Peyer's patch (tissue), 4 donors: ENCODE measurements around the gene PTN. TPM values are rescaled to one million over a fixed set of nuclear protein-coding genes. Genes with fewer than 3 reads are reported as not detected.

Source experiments
- DNase-seq, 3 donors: peaks; one replicate each; pipeline ENCODE4 v3.0.0-alpha.2; 2017 to 2019
- H3K27ac ChIP-seq, 4 donors: fragments of 200-600 bp; sonication (generic); one replicate each; pipeline ENCODE4 v1.5.1; 2016 to 2019
- H3K27me3 ChIP-seq, 2 donors: fragments of 200-600 bp; sonication (generic); one replicate each; pipeline ENCODE4 v1.5.1; 2019
- H3K36me3 ChIP-seq, 3 donors: fragments of 200-600 bp; sonication (generic); one replicate each; pipeline ENCODE4 v1.5.1; 2016 to 2019
- H3K4me1 ChIP-seq, 4 donors: fragments of 200-600 bp; sonication (generic); one replicate each; pipeline ENCODE4 v1.5.1; 2016 to 2019
- H3K4me3 ChIP-seq, 4 donors: fragments of 200-600 bp; sonication (generic); 1 replicate in 3 of 4; 2 replicates in 1 of 4; pipeline ENCODE4 v1.5.1; 2016 to 2019; ENCODE audit warnings: mild to moderate bottlenecking in 1 of 4
- H3K9me3 ChIP-seq, 4 donors: fragments of 200-600 bp; sonication (generic); one replicate each; pipeline ENCODE4 v1.5.1; 2016 to 2019; ENCODE audit warnings: mild to moderate bottlenecking in 1 of 4
- CTCF ChIP-seq, 6 experiments: fragments of 450-650 bp in 4 of 6; fragments of 200-600 bp in 2 of 6; sonication (generic) in 1 of 6; IDR thresholded peaks; one replicate each; pipeline ENCODE4 v1.5.1; 2017 to 2019; ENCODE audit warnings: antibody characterized with exemption in 6 of 6, mild to moderate bottlenecking in 3 of 6, moderate library complexity in 1 of 6
- POLR2A ChIP-seq, 2 donors: fragments of 450-650 bp; IDR thresholded peaks; one replicate each; pipeline ENCODE4 v1.5.1; 2017; ENCODE audit warnings: antibody characterized with exemption in 2 of 2, mild to moderate bottlenecking in 2 of 2, moderate library complexity in 2 of 2
- total RNA-seq, 4 donors: library from RNA; depleted of rRNA; stranded (reverse); fragments of >200 nt; gene quantifications; one replicate each; pipeline ENCODE4 v1.1.0, GENCODE V29; 2016

Gene PTN
- total RNA-seq, 4 donors from 2014 or later: 2.8 to 6.7 (median 4.0) TPM

GRCh38 chr7:137354396-137354795 is 10.9 kb upstream of the PTN start:
- H3K36me3 ChIP-seq: no peaks in the 10 kb centered on the region
- no peak overlapping the region for H3K27ac ChIP-seq
- H3K27me3 ChIP-seq: no peaks in the 10 kb centered on the region
- no peaks in the 10 kb centered on the region for H3K9me3 ChIP-seq
- DNase-seq: no peak
- TF ChIP-seq POLR2A (IDR thresholded peaks at IDR 0.05) (no peak), CTCF (IDR thresholded peaks at IDR 0.05) (no peak)
- H3K4me1 ChIP-seq: no peaks in the 10 kb centered on the region
- H3K4me3 ChIP-seq: no peak overlapping the region

GRCh38 chr7:137351941-137352340 is 8.4 kb upstream of the PTN start:
- H3K36me3 ChIP-seq: no peaks in the 10 kb centered on the region
- no peaks in the 10 kb centered on the region for H3K27me3 ChIP-seq
- no peaks in the 10 kb centered on the region for H3K9me3 ChIP-seq
- H3K27ac ChIP-seq: no peak overlapping the region
- no peak for TF ChIP-seq POLR2A (IDR thresholded peaks at IDR 0.05)
- no peak for TF ChIP-seq CTCF (IDR thresholded peaks at IDR 0.05)
- no peak overlapping the region for H3K4me3 ChIP-seq
- no peaks in the 10 kb centered on the region for H3K4me1 ChIP-seq
- DNase-seq: no peak

- H3K4me3 ChIP-seq: no peak overlapping the region
- H3K27me3 ChIP-seq: no peaks in the 10 kb centered on the region
- TF ChIP-seq CTCF (IDR thresholded peaks at IDR 0.05): no peak
- TF ChIP-seq POLR2A (IDR thresholded peaks at IDR 0.05): no peak
- no peaks in the 10 kb centered on the region for H3K36me3 ChIP-seq
- H3K9me3 ChIP-seq: no peaks in the 10 kb centered on the region
- H3K4me1 ChIP-seq: no peaks in the 10 kb centered on the region
- DNase-seq: no peak
- H3K27ac ChIP-seq: no peak overlapping the region
These were observed 2.4 kb upstream of the PTN start for GRCh38 chr7:137345799-137346449.

- H3K4me1 ChIP-seq: no peaks in the 10 kb centered on the region
- peak overlapping the region in 1 of 4 donors; percentile 37 for H3K4me3 ChIP-seq
- DNase-seq: no peak
- TF ChIP-seq CTCF (IDR thresholded peaks at IDR 0.05) (no peak), POLR2A (IDR thresholded peaks at IDR 0.05) (no peak)
- no peaks in the 10 kb centered on the region for H3K36me3 ChIP-seq
- no peak overlapping the region for H3K27ac ChIP-seq
- H3K27me3 ChIP-seq: no peaks in the 10 kb centered on the region
- H3K9me3 ChIP-seq: peaks cover 0 to under 1% (median 0%) of the 10 kb centered on the region in 4 donors
These were observed 688 bp downstream of the PTN start for GRCh38 chr7:137342828-137343261.

DNA sequence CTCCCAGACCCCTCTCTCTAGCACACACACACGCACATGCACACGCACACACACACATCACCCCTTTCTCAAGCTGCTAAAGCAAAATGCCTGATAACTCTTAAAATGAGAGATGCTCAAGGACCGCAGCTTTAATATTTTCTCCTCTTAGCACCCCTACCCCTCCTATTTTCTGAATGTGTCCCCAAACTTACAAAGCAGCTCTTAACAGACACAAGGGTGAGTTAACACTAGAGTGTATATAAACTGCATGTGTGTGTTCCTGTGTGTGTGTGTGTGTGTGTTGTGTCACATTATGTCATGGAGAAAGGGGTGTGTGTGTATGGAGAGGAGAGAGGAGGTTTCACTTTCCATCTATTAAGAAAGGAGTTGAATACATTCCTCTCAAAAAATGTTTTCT is 1.3 kb downstream of the PTN start:
- Histone ChIP-seq H3K4me3 (no peak overlapping the region), H3K27ac (no peak overlapping the region), H3K9me3 (peaks cover 0 to 2% (median 0%) of the 10 kb centered on the region in 4 donors), H3K36me3 (no peaks in the 10 kb centered on the region), H3K4me1 (no peaks in the 10 kb centered on the region), H3K27me3 (no peaks in the 10 kb centered on the region)
- TF ChIP-seq CTCF (IDR thresholded peaks at IDR 0.05): no peak
- no peak for DNase-seq

DNA sequence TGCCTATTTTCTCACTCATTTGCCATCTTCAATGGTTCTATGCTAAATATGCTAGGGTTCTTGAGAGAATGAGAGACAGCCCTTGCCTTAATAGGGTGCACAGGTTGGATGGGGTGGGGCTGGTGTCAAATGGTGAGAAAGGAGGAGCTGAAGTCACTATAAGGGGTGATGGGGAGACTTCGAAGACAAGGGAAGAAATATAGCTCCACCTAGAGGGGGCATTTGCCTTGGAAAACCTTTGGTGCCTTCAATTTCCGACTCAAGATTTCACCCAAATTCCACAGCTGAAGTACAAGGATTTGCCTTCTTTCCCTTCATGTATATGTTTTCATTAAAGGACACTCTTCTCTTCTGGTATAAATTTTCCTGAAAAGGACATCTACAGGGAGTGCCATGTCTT is 5.6 kb downstream of the PTN start:
- H3K27ac ChIP-seq: no peak overlapping the region
- peaks cover 0 to 2% (median 0%) of the 10 kb centered on the region in 4 donors for H3K9me3 ChIP-seq
- no peak overlapping the region for H3K4me3 ChIP-seq
- H3K4me1 ChIP-seq: no peaks in the 10 kb centered on the region
- no peaks in the 10 kb centered on the region for H3K27me3 ChIP-seq
- TF ChIP-seq CTCF (IDR thresholded peaks at IDR 0.05): no peak
- no peak for DNase-seq
- no peaks in the 10 kb centered on the region for H3K36me3 ChIP-seq
